ENCODE measurements around the gene KRTAP5-3. TPM values are rescaled to one million over a fixed set of nuclear protein-coding genes. Genes with fewer than 3 reads are reported as not detected.

KRTAP5-3 gene
- total and polyA plus RNA-seq, 2 donors (not counting 3 experiments of a cell fraction or from before 2014, with no cell fraction given): not detected

- CTCF ChIA-PET: interaction anchor here (0.8 to 3.9 kb wide), 4 partner anchors 13 to 35 kb away, joined by 3 to 32 read pairs (median 10); no protein-coding TSS in a partner anchor
- no peak for TF ChIP-seq POLR2A (IDR thresholded peaks at IDR 0.05; ENCODE audit: low read depth, low read length)
- TF ChIP-seq MYC (IDR thresholded peaks at IDR 0.05; ENCODE audit: low read depth, low read length): no peak
- TF ChIP-seq CTCF (IDR thresholded peaks at IDR 0.05; ENCODE audit: extremely low read depth in 1 of 2, insufficient read depth in 1 of 2, low read depth in 1 of 2, low read length in 2 of 2): no peak
- no peak for TF ChIP-seq JUN (IDR thresholded peaks at IDR 0.05; ENCODE audit: borderline replicate concordance, insufficient read depth, insufficient read length, low read depth)
- no peak for TF ChIP-seq FOS (IDR thresholded peaks at IDR 0.05; ENCODE audit: borderline replicate concordance, insufficient read depth, low read length)
- TF ChIP-seq EZH2 (IDR thresholded peaks at IDR 0.05; ENCODE audit: borderline replicate concordance, low read depth, low read length, severe bottlenecking): no peak
- no peak for TF ChIP-seq GATA2 (IDR thresholded peaks at IDR 0.05; ENCODE audit: insufficient read depth, insufficient read length, low read depth, low read length)
- TF ChIP-seq MAX (IDR thresholded peaks at IDR 0.05; ENCODE audit: insufficient read depth, insufficient read length): no peak
- TF ChIP-seq POLR2AphosphoS5 (IDR thresholded peaks at IDR 0.05; ENCODE audit: insufficient read depth, low read depth, low read length): no peak
- H3K9me1 ChIP-seq (replicated peaks; ENCODE audit: control insufficient read depth, extremely low read depth, insufficient read depth, low read length): no peaks in the 10 kb centered on the region
- H3K4me1 ChIP-seq (ENCODE audit: control insufficient read depth, extremely low read depth, insufficient read depth, low read length): no peaks in the 10 kb centered on the region
- H3K27me3 ChIP-seq (ENCODE audit: control insufficient read depth in 2 of 2, insufficient read depth in 2 of 2, low read length in 2 of 2): no peaks in the 10 kb centered on the region
- no peak overlapping the region for H2AFZ ChIP-seq (ENCODE audit: low read depth, low read length)
- H3K4me3 ChIP-seq (replicated peaks in 1 of 3; ENCODE audit: insufficient read depth in 1 of 3, low read depth in 1 of 3, low read length in 3 of 3): no peak overlapping the region
- H3K9me3 ChIP-seq (replicated peaks; ENCODE audit: control insufficient read depth, insufficient read depth, low read length): no peaks in the 10 kb centered on the region
- no peak for FAIRE-seq
- H3K9ac ChIP-seq (replicated peaks; ENCODE audit: extremely low read depth, insufficient read depth, low read length): no peak overlapping the region
- no peak for DNase-seq (ENCODE audit: low read depth, low spot score)
- BruUV-seq (replicated peaks): no TSS peak
- H3K27ac ChIP-seq (ENCODE audit: insufficient read depth, low read depth, low read length): no peak overlapping the region
- dilution Hi-C loops (cut with MboI; ENCODE audit: extremely low pct_ligation_motif_present, low sequenced_read_pairs): no loop called here
- H3K4me2 ChIP-seq (ENCODE audit: insufficient read depth, low read length): no peak overlapping the region
- POLR2A ChIA-PET: no interaction called here
- no peaks in the 10 kb centered on the region for H4K20me1 ChIP-seq (replicated peaks; ENCODE audit: control insufficient read depth, extremely low read depth, insufficient read depth, low read length)
- intact Hi-C loops (cut with micrococcal nuclease): no loop called here
- H3K79me2 ChIP-seq (ENCODE audit: control insufficient read depth, insufficient read depth, low read length): no peaks in the 10 kb centered on the region
- H3K36me3 ChIP-seq (ENCODE audit: control insufficient read depth in 2 of 2, extremely low read depth in 1 of 2, insufficient read depth in 2 of 2, low read length in 2 of 2): peaks cover 0 to 3% of the 10 kb centered on the region in 2 experiments
Measured at GRCh38 chr11:1560002-1560648, 48.1 kb downstream of the KRTAP5-3 start.
